Activated naive CD4-positive, alpha-beta T cell treated with anti-CD3 and anti-CD28 coated beads, Interleukin-2, amount 50 U/mL, for 72 hours (primary cell): ENCODE data around the gene SPRED3. TPM values are rescaled to one million over a fixed set of nuclear protein-coding genes. Genes with fewer than 3 reads are reported as not detected.
"Not testable (repeated sequence)": the region's sequence is repeated elsewhere in the genome, so short reads cannot be mapped to it uniquely, and the experiment has no call there.

ENCODE experiments used
- ATAC-seq, 2 donors: fragments of 150-1000 bp; cut with Tn5 transposase; 2 replicates each; pipeline ENCODE4 v1.10.0; 2021; ENCODE audit warnings: mild to moderate bottlenecking in 2 of 2, moderate library complexity in 2 of 2
- DNase-seq, 2 donors: peaks; one replicate each; pipeline ENCODE4 v3.0.0; 2021 to 2022; ENCODE audit warnings: low spot score in 2 of 2
- H3K27ac Mint-ChIP-seq, 2 donors: one replicate each; pipeline ENCODE4 v1.8.0; 2022; ENCODE audit warnings: mild to moderate bottlenecking in 2 of 2, mixed read lengths in 2 of 2
- H3K36me3 Mint-ChIP-seq, 2 donors: one replicate each; pipeline ENCODE4 v1.8.0; 2022; ENCODE audit warnings: mixed read lengths in 2 of 2
- H3K9me3 Mint-ChIP-seq, 2 donors: one replicate each; pipeline ENCODE4 v1.8.0; 2022; ENCODE audit warnings: mixed read lengths in 2 of 2
- total RNA-seq, 2 donors: library from RNA; stranded (reverse); gene quantifications; one replicate each; pipeline ENCODE4 v1.2.3, GENCODE V29; 2022

Gene SPRED3
- total RNA-seq, 2 donors from 2014 or later = 3.5 to 6.7 TPM

DNA sequence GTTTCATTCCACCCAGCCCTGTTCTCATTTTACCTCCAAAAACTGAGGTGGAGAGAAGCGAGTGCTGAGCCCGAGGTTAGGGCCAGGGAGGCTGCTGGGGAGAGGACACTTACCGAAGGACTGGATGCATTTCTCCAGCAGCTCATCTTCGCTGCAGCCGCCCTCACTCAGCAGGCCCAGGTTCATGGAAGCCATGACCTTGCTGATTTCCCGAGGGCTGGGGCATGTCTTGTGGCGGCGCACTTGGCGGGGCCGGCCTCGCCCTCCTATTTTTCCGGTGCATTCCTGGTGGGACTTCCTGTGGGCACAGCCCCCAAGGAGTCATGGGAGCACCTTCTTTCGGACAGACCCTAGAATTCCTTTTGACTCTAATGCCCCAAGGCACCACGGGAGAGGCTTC lies 33.4 kb downstream of the SPRED3 start:
- no peaks in the 10 kb centered on the region for H3K9me3 Mint-ChIP-seq
- H3K36me3 Mint-ChIP-seq = no peaks in the 10 kb centered on the region
- no peak for DNase-seq
- ATAC-seq = no peak
- no peak overlapping the region for H3K27ac Mint-ChIP-seq

DNA sequence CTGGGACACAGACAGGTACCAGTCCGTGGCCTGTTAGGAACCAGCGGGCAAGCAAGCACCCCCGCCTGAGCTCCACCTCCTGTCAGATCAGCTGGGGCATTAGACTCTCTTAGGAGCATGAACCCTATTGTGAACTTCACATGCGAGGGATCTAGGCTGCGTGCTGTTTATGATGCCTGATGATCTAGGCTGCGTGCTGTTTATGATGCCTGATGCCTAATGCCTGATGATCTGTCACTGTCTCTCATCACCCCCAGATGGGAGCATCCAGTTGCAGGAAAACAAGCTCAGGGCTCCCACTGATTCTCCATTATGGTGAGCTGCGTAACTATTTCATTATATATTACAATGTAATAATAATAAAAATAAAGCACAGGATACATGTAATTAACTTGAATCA lies 33.9 kb downstream of the SPRED3 start:
- H3K9me3 Mint-ChIP-seq = no peaks in the 10 kb centered on the region
- no peaks in the 10 kb centered on the region for H3K36me3 Mint-ChIP-seq
- no peak overlapping the region for H3K27ac Mint-ChIP-seq
- DNase-seq (no peak), ATAC-seq (no peak)

DNA sequence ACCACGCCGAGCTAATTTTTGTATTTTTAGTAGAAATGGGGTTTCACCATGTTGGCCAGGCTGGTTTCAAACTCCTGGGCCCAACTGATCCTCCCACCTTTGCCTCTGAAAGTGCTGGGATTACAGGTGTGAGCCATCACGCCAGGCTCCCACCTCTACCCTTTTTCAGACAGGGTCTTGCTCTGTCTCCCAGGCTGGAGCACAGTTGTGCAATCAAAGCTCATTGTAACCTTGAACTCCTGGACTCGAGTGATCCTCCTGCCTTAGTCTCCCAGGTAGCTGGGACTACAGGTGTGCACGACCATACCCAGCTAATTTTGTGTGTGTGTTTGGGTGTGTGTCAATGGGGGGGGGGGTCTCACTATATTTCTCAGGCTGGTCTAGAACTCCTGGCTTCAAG lies 35.8 kb downstream of the SPRED3 start:
- no peak for ATAC-seq
- no peaks in the 10 kb centered on the region for H3K9me3 Mint-ChIP-seq
- DNase-seq = no peak
- no peak overlapping the region for H3K27ac Mint-ChIP-seq
- no peaks in the 10 kb centered on the region for H3K36me3 Mint-ChIP-seq

DNA sequence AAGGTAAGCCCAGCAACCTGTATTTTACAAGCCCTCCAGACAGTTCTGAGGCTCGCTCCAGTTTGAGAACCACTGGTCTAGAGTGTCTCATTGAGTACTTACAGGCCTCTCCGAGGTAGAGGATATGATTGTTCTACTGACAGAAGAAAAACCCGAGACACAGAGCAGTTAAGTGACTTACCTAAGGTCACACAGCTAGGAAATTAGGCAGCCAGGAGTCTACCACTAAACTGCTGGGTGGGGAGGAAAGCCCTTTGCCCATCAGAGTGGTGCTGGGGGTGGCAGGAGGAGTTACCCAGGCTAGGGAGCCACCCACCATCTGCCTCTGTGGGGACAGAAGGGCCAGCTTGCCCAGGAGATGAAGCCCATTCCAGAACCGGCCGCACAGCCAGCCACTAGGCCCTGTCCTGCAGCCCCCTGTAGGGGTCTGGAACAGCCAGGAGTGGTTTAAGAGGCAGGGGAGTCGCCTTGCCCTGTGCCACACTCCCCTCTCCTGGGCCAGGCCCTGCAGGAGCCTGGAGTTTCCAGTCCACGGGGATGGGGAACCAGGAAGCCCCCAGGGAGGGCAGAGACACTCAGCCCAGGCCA lies 36.8 kb downstream of the SPRED3 start:
- no peaks in the 10 kb centered on the region for H3K9me3 Mint-ChIP-seq
- peak overlapping the region; percentile 65 to 69 for H3K27ac Mint-ChIP-seq
- DNase-seq (no peak), ATAC-seq (no peak)
- no peaks in the 10 kb centered on the region for H3K36me3 Mint-ChIP-seq

DNA sequence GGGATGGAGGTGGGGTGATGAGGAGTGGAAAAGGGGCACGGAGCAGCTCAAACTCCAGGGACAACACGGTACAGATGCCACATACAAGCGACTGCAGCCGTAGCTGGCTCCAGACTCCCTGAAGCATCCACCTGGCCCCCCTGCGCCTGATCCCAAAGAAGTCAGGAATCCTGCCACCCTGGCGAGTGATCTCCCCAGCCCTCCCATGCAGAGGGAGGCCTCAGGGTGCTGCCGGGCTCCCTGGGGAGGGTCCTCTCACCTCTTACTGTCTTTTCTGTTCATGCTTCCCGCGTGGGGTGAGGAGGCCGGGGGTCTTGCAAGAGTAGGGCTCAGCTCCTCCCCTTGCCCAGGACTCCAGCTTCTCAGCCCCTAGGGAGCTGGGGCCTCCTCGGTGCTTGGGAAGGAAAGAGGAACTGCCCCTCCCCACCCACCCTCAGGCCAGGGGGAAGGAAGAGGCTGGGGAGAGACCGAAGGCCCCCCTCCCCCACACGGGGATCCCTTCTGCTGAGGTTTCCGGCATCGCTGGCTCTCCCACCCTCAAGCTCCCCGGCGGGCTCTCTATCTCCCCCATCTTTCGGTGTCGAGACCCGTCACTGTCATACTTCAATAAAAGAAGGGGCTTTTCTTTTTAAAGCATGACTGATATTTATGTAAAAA lies 37.4 kb downstream of the SPRED3 start, which contains the start of gene RASGRP4:
Gene RASGRP4, minus strand, starts transcription at position 410 of the 657 bp plus-strand sequence. Its CDS starts 128 bp downstream, at position 282.
- H3K27ac Mint-ChIP-seq = peak within 1 kb of the TSS; percentile 83 to 86
- peak; percentile 12 to 17 for ATAC-seq
- no peaks in the 10 kb centered on the region for H3K9me3 Mint-ChIP-seq
- no peaks in the 10 kb centered on the region for H3K36me3 Mint-ChIP-seq
- peak in 1 of 2 donors; percentile 30 for DNase-seq

DNA sequence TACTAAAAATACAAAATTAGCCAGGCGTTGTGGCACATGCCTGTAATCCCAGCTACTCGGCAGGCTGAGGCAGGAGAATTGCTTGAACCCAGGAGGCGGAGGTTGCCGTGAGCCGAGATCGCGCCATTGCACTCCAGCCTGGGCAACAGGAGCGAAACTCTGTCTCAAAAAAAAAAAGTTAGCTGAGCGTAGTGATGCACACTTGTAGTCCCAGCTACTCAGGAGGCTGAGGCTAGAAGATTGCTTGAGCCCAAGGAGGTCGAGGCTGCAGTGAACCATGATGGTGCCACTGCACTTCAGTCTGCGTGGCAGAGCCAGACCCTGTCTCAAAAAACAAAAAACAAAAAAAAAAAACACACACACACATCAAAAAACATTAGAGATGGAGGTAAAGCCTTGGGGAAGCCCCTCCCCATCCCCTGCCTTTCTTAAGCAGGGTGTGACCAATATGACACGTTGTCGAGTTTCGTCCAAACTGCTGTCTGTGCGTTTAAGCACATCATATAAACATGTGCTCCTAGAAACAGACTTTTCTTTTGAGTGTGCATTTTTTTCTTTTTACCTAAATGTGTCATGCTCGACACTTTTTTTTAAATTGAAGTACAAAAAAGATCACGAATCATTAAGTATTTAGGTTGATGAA lies 38.7 kb downstream of the SPRED3 start:
- H3K9me3 Mint-ChIP-seq, H3K36me3 Mint-ChIP-seq: not testable (repeated sequence)
- peak; percentile 85 to 86 for ATAC-seq
- DNase-seq = peak in 1 of 2 donors; percentile 54
- H3K27ac Mint-ChIP-seq = peak overlapping the region; percentile 83 to 96

DNA sequence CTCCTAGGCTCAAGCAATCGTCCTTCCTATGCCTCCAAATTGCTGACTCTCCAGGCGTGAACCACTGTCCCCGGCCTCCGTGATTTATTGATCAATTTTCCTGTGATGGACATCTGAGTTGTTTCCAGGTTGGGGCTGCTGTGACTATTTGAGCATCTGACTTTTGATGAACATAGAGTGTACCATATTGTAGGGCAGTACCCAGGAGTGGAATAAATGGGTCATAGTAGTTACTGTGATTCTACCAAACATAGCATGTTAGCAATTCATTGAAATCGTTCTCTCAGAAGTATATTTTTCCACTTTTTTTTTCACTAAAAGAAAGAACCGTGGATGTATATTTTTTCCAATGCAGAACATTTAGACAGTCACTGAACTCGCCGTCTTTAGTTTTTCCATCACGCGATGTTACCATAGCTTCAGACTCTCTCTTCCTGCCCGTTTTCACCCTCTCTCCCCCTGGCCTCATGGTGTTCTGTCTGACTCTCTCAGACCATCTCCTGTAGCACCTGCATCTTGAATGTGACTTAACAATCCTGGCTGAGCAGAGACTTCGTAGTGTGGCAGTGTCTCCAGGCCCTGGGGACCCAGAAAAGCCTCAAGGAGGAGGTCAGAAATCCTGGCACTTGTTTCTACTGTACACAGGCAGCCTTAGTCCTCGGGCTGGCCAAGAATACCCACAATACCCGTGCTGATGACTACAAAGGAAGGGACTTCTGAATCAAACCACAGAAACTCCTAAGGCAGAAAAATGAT lies 40.7 kb downstream of the SPRED3 start:
- H3K36me3 Mint-ChIP-seq = no peaks in the 10 kb centered on the region
- peak in 1 of 2 donors; percentile 39 for DNase-seq
- no peaks in the 10 kb centered on the region for H3K9me3 Mint-ChIP-seq
- H3K27ac Mint-ChIP-seq = peak overlapping the region; percentile 85 to 99
- peak; percentile 53 to 71 for ATAC-seq

DNA sequence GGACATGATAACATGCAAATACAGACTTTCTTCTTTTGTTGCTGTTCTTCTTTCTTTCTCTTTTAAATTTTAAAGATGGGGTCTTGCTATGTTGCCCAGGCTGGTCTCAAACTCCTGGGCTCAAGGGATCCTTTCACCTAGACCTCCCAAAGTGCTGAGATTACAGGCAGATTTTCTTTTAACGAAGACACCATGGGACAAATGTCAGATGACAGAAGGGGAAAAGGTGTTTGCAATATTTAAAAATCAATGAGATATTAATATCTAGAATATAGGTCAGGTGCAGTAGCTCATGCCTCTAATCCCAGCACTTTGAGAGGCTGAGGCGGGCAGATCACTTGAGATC lies 41.3 kb downstream of the SPRED3 start:
- H3K27ac Mint-ChIP-seq = peak overlapping the region; percentile 85 to 99
- DNase-seq (no peak), ATAC-seq (no peak)
- H3K9me3 Mint-ChIP-seq = no peaks in the 10 kb centered on the region
- no peaks in the 10 kb centered on the region for H3K36me3 Mint-ChIP-seq

DNA sequence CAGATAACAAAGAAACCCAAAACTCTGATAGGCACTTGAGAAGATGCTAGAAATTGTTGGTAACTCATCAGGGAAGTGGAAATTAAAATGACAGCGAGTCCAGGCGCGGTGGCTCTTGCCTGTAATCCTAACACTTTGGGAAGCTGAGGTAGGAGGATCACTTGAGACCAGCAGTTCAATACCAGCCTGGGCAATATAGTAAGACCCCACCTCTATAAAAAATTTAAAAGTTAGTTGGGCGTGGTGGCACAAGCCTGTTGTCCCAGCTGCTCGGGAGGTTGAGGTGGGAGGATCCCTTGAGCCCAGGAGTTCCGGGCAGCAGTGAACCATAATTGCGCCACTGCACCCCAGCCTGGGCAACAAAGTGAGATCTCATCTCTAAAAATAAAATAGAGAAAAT lies 42.4 kb downstream of the SPRED3 start:
- Mint-ChIP-seq H3K9me3 (no peaks in the 10 kb centered on the region), H3K36me3 (no peaks in the 10 kb centered on the region), H3K27ac (peak overlapping the region in 1 of 2 donors; percentile 62)
- DNase-seq = no peak
- ATAC-seq = no peak

DNA sequence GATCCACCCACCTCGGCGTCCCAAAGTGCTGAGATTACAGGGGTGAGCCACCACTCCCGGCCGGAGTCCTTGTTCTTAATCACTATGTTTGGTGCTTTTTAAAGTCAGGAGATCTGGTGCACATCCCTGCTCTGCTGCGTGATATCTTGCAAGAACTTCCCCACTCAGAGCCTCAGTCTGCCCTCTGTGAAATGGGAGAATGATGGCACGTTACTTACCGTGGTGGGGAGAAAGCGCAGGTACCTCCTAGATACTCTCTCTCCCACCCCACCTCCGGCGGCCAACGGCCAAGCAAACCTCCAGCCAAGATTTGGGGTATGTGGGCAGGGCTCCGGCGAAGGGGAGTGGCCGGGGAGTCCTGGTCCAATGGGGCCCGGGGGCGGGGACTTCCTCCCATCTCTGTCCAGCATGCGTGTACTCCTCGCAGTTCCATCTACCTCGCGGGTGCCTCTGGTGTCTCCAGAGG lies 44.8 kb downstream of the SPRED3 start, which contains the start of gene RYR1:
Gene RYR1, plus strand, starts transcription at position 424 of the 466 bp plus-strand sequence. CDS start 139 bp downstream, outside the sequence.
- Mint-ChIP-seq H3K27ac (no peak within 1 kb of the TSS), H3K36me3 (no peaks in the 10 kb centered on the region), H3K9me3 (no peaks in the 10 kb centered on the region)
- DNase-seq (peak in 1 of 2 donors; percentile 62), ATAC-seq (peak; percentile 64 to 77)

DNA sequence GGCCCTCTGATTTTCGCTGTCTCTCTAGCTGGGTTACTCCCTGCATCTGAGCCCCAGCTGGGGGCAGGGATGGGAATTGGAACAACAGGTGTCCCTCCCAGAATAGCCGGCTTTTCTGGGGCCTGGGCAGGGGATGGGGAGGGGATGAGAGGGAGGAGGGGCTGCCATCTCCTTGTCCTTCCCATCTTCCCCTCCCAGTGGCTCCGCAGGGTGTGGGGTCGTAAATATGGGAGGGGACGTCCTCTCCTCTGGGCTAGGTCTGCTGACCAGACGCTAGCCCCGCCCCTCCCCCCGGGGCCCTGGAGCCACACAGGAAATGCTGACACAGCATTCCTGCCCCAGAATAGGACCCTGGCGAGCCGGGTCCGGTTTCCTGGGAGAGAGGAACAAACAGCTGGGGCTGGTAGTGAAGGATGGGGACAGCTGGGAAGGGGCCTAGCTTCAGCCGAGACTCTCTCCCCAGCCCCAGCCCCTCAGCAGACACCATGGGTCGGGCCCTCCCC lies 46.1 kb downstream of the SPRED3 start:
- DNase-seq = no peak
- no peak overlapping the region for H3K27ac Mint-ChIP-seq

DNA sequence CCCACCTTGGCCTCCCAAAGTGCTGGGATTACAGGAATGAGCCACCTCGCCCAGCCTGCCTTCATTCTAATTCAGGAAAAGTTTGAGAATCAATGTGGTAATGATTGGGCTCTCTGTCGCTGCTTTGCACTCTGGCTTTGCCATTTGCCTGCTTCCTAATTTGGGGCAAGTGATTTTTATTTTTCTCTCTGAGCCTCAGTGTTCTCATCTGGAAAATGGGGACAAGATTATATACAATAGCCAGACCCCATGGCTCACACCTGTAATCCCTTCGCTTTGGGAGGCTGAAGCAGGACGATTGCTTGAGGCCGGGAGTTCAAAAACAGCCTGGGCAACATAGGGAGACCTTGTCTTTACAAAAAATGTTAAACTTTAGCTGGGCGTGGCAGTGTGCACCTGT lies 48.8 kb downstream of the SPRED3 start:
- Mint-ChIP-seq H3K36me3 (no peaks in the 10 kb centered on the region), H3K27ac (no peak overlapping the region), H3K9me3 (no peaks in the 10 kb centered on the region)
- DNase-seq = no peak
- no peak for ATAC-seq

More for the DNA sequence above, 46.1 kb downstream of the SPRED3 start:
- no peaks in the 10 kb centered on the region for H3K36me3 Mint-ChIP-seq
- no peaks in the 10 kb centered on the region for H3K9me3 Mint-ChIP-seq
- ATAC-seq = no peak

DNA sequence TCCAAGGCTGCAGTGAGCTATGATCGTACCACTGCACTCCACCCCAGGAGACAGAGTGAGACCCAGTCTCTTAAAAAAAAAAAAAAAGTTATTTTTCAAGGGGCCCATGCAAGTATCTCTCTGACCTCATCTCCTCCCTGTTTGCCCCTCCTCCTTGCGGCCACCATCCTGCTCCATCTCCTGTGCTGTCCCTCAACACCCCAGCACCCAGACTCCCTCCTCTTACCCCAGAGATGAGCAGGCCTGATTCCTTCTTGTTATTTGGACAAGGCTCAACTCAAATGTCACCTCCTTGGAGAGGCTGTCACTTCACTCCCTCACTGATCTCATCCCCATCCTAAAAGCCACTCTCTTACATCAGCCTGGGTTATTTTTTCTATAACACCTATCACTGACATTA lies 49.4 kb downstream of the SPRED3 start:
- H3K27ac Mint-ChIP-seq = no peak overlapping the region
- H3K36me3 Mint-ChIP-seq = no peaks in the 10 kb centered on the region
- ATAC-seq (no peak), DNase-seq (no peak)
- H3K9me3 Mint-ChIP-seq = no peaks in the 10 kb centered on the region

DNA sequence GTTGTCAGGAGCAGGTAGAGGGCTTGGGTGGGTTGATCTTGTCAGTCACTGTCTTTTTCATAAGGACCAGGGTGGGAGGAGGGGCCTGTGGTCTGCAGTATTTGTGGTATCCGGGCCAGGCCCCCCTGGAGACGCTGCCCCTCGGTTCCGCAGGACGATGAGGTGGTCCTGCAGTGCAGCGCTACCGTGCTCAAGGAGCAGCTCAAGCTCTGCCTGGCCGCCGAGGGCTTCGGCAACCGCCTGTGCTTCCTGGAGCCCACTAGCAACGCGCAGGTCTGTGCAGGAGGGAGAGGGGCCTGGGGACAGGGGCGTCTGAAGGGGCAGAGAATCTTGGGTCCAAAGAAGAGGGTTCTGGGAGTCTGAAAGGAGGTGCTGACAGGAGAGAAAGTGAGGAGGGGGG lies 52.1 kb downstream of the SPRED3 start:
- H3K36me3 Mint-ChIP-seq = no peaks in the 10 kb centered on the region
- DNase-seq (no peak), ATAC-seq (no peak)
- no peak overlapping the region for H3K27ac Mint-ChIP-seq
- H3K9me3 Mint-ChIP-seq = no peaks in the 10 kb centered on the region

DNA sequence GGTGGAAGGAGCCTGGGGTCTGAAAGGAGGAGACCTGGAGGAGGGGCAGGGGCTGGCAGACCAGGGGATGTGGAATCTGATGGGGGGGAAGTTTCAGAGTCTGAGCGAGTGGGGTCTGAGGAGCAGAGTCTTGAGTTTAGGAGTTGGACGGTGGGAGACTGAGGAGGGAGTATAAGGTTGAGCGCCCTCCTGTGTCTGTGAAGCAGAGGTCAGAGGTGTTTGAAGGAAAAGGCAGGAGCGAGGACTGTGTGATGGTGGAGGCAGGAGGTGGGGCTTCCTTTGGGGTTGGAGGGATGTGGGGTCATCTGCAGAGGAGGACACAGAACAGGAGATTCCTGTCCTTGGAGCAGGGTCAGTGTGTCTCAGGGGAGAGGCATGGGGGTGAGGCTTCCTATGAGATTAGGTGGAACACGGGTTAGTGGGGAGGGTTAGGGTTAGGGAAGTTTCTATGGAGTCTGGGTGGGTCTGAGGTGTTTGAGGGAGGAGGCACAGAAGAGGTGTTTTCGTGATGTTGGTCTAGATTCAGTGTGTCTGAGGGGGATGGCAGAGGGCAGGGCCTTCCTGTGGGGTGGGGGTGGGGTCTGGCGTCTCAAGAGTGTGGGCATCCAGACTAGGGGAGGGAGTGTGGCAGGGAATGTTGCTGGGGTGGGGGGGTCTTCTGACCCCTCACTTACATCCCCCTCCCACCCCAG lies 53.3 kb downstream of the SPRED3 start:
- H3K36me3 Mint-ChIP-seq = no peaks in the 10 kb centered on the region
- ATAC-seq (peak; percentile 44 to 78), DNase-seq (no peak)
- H3K27ac Mint-ChIP-seq = no peak overlapping the region
- H3K9me3 Mint-ChIP-seq = no peaks in the 10 kb centered on the region

DNA sequence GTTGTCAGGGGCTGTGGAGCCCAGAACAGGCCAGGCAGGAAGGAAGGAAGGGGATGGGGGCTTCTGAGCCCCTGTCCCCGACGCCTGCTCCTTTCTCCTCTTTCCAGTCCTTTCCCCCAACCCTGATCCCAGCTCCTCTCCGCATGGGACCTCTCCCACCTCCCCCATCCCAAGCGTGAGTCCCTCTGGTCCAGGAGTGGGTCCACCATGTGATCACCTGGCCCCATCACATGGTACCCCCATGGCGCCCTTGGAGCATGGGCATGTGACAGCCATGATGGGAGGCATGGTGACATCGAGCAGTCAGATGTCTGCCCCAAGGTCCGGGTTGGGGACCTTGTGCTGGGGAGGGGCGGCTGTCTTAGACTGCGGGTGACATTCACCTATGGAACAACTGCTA lies 54.2 kb downstream of the SPRED3 start:
- no peak overlapping the region for H3K27ac Mint-ChIP-seq
- ATAC-seq = no peak

More for the DNA sequence above, 54.2 kb downstream of the SPRED3 start:
- DNase-seq = no peak
- Mint-ChIP-seq H3K36me3 (no peaks in the 10 kb centered on the region), H3K9me3 (no peaks in the 10 kb centered on the region)
